ACC112 (cell line): Measurements from ENCODE around the gene TCERG1L.

Experiments
- H2AFZ ChIP-seq: fragments of 200-600 bp; sonication (generic); one replicate; pipeline ENCODE4 v1.6.0; 2017; ENCODE audit warnings: antibody characterized with exemption, low read length; ENCODE audit not compliant: unreplicated experiment
- H3K27ac ChIP-seq: fragments of 200-600 bp; sonication (generic); 2 replicates; pipeline ENCODE4 v1.5.1; 2014; ENCODE audit warnings: low read depth, mild to moderate bottlenecking, antibody characterized with exemption, low read length, moderate library complexity
- H3K27me3 ChIP-seq: fragments of 200-600 bp; sonication (generic); 2 replicates; pipeline ENCODE4 v1.6.1; 2014; ENCODE audit warnings: mild to moderate bottlenecking, antibody characterized with exemption, low read length, moderate library complexity, mixed read lengths; ENCODE audit not compliant: insufficient read depth
- H3K36me3 ChIP-seq: fragments of 200-600 bp; sonication (generic); 2 replicates; pipeline ENCODE4 v1.6.1; 2016; ENCODE audit warnings: mild to moderate bottlenecking, antibody characterized with exemption, low read length, moderate library complexity, mixed read lengths; ENCODE audit not compliant: insufficient read depth
- H3K4me1 ChIP-seq: fragments of 200-600 bp; sonication (generic); one replicate; pipeline ENCODE4 v1.6.1; 2016; ENCODE audit warnings: low read length, mixed read lengths; ENCODE audit not compliant: insufficient read depth, unreplicated experiment, control insufficient read depth
- H3K4me3 ChIP-seq: fragments of 200-600 bp; sonication (generic); 2 replicates; pipeline ENCODE4 v1.5.1; 2014; ENCODE audit warnings: mild to moderate bottlenecking, low read depth, low read length
- H3K79me2 ChIP-seq: fragments of 200-600 bp; sonication (generic); one replicate; pipeline ENCODE4 v1.6.0; 2016; ENCODE audit warnings: low read length; ENCODE audit not compliant: control insufficient read depth, unreplicated experiment, insufficient read depth

The TCERG1L gene

DNA sequence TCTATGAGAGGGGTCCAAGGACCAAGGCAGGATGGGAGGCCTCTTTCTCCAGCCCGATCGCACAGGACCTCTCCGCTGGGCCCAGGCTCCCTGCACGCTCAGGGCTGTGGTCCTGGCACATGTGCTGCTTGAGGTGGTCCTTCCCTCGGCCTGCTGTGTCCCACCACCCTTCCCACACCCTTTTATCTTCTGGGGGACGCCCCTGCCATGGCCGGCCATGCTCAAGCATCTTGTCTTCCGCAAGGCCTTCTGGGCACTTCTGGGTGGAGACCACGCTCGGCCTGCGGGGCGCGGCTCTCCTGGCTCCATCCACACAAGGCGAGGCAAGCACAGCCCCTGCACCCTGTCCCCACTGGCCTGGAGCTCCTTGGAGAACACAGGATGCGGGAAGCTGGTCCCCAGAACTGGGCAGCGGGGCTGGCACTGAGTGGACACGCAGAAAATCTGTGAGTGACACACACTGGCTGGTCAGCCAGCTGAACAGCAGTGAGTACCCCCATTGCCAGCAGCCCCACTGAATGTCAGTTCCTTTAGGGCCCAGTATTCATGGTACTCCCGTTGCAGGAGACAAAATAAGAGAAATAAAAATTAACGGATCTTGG lies 115.9 kb downstream of the TCERG1L start:
- Histone ChIP-seq H3K36me3 (no peaks in the 10 kb centered on the region), H3K27me3 (no peaks in the 10 kb centered on the region), H2AFZ (no peak overlapping the region), H3K4me1 (no peaks in the 10 kb centered on the region), H3K4me3 (no peak overlapping the region), H3K27ac (no peak overlapping the region), H3K79me2 (no peaks in the 10 kb centered on the region)

DNA sequence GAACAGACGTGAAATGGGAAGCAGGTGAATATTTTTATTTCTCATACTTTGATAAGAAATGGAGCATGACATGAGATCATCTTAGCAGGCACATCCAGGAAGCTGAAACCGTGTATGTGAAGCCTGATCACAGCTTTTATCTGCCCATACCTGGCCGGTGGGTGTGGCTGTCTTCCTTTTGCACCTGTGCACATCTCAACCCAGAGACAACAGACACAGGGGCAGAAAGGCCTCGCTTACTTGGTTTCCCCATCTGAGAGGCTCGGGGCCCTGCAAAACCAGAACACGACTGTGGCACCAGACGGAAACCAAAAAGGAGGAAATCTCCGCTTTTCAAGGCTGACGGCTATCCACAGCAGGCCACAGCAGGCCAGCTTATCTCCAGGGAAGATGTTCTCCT lies 116.4 kb downstream of the TCERG1L start:
- Histone ChIP-seq H3K4me3 (no peak overlapping the region), H2AFZ (no peak overlapping the region), H3K36me3 (no peaks in the 10 kb centered on the region), H3K79me2 (no peaks in the 10 kb centered on the region), H3K4me1 (no peaks in the 10 kb centered on the region), H3K27ac (no peak overlapping the region), H3K27me3 (no peaks in the 10 kb centered on the region)

DNA sequence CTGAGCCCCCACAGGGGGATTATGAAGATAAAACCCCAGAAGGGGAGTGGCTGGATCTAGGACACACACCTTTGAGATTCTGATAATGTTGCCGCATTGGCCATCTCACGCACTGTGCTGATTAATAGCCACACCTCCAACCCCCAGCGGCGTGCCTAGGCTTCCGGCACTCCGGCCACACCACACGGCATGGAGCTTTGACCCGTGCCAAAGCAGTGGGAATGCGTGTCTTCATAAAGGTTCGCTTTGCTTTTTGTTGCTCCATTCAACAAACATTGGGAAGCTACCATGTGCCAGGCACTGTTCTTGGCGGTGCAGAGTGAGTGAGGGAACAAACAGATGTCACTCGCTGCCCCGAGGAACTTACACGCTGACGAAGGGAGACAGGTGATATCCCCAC lies 117.6 kb downstream of the TCERG1L start:
- Histone ChIP-seq H3K27me3 (no peaks in the 10 kb centered on the region), H3K79me2 (no peaks in the 10 kb centered on the region), H3K4me1 (no peaks in the 10 kb centered on the region), H3K4me3 (no peak overlapping the region), H3K27ac (no peak overlapping the region), H3K36me3 (no peaks in the 10 kb centered on the region), H2AFZ (no peak overlapping the region)

DNA sequence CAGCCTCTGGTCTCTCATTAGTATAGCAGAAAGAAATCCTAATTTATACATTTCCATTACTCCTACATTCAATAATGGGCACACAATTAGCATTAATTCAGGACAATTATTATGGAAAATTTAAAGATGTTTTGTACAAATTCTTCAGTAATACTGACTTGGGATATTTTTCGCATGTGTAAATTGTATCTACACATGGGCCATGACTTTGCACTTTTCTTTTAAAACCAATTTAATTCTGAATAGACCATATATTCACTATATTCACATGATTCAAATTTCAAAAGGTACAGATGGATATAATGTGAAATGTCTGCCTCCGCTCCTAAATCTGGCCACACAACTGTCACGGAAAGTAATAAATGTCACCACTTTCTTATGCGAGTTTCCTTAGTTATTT lies 123.0 kb downstream of the TCERG1L start:
- no peaks in the 10 kb centered on the region for H3K27me3 ChIP-seq
- no peak overlapping the region for H3K27ac ChIP-seq
- no peak overlapping the region for H2AFZ ChIP-seq
- no peaks in the 10 kb centered on the region for H3K36me3 ChIP-seq
- H3K4me3 ChIP-seq = no peak overlapping the region
- no peaks in the 10 kb centered on the region for H3K79me2 ChIP-seq
- H3K4me1 ChIP-seq = no peaks in the 10 kb centered on the region

DNA sequence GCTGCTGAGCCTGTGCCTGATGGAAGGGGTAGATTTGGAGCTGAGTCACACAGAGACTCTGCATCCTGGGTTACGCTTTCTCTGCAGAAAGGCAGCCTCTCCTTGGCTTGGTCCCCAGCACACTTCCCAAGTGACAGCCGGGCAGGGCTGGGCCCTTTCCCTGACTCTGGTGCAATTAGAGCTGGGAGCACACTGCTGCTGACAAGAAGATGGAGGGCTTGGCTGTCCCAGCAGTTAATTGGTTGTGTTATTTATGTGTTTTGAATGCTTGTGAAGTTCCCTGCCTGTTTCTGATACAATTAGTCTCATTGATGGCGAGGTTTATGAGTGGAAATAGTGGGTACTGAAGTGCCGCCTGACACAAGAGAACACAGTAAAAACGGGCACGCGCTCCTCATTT lies 123.6 kb downstream of the TCERG1L start:
- Histone ChIP-seq H3K27me3 (no peaks in the 10 kb centered on the region), H3K79me2 (no peaks in the 10 kb centered on the region), H3K4me1 (no peaks in the 10 kb centered on the region), H2AFZ (no peak overlapping the region), H3K4me3 (no peak overlapping the region), H3K27ac (no peak overlapping the region), H3K36me3 (no peaks in the 10 kb centered on the region)

DNA sequence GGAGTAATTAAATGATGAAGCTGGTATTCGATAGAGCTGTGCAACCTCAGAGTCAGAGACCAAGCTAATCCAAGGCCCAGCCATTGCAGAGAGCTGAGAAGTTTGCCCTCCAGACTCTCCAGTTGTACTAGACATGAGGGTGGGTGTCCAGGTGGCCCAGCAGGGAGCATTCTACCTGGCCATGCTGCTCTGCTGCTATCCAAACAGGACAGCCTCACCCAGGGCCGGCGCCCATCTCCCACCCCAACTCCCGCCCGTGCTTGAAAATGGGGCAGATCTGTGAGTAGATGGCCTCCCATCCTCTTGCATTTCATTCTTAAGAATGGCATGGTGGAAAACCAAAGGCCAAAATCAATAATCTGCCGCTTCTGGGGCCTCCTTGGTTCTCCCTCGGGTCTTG lies 124.2 kb downstream of the TCERG1L start:
- Histone ChIP-seq H3K4me3 (no peak overlapping the region), H3K79me2 (no peaks in the 10 kb centered on the region), H3K27me3 (no peaks in the 10 kb centered on the region), H2AFZ (no peak overlapping the region), H3K36me3 (no peaks in the 10 kb centered on the region), H3K4me1 (no peaks in the 10 kb centered on the region), H3K27ac (no peak overlapping the region)

DNA sequence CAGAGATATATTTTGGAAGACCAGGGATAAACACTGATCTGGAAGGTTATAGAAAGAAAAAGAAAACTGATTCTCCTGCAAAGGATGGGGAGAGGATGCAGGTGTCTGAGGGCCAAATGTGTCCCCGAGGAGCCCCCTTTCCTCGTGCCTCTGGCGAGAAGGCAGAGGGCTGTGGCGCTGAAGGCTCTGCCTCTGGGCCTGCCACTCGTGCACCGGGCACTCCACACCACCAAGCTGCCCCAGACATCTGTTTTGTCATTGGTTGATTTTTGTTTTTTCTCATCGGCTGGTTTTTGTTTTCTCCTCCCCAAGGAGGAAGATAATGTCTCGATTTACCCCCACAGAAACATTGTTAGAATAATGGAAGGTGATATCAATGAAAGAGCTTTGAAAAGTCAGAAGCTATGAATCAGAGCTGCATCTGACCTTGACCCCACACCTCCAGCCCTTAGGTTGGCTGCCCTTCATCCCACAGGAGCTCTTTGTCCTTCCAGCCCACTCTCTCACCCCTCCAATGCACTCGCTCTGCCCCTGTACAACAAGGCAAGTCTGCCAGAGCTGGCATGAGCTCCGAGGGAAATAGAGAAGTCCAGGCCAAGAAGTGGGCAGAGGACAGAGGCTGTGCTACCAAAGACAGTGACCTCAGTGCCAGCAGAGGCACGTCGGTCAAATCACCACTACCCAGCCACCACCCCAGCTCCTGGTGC lies 124.8 kb downstream of the TCERG1L start:
- no peaks in the 10 kb centered on the region for H3K79me2 ChIP-seq
- H2AFZ ChIP-seq = no peak overlapping the region
- H3K27me3 ChIP-seq = no peaks in the 10 kb centered on the region
- H3K27ac ChIP-seq = no peak overlapping the region
- H3K4me3 ChIP-seq = no peak overlapping the region
- H3K36me3 ChIP-seq = no peaks in the 10 kb centered on the region
- H3K4me1 ChIP-seq = no peaks in the 10 kb centered on the region

DNA sequence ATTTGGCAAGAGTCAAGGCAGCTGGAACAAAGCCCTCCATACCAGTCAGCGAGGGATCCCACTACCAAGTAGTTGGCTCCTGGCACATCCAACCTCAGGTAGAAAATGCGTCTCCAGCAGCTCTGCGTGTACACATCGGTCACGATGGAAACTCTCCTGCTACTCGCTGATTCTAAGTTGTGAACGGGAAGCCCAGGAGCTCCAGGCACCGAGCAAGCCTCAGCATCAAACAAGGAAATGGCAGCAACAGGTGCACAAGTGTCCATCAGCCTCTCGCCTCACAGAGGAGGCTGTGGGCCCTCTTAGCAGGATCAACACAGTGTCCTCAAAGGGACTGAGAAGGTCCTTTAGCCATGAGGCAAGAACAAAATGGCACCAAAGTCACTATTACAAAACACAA lies 127.0 kb downstream of the TCERG1L start:
- no peaks in the 10 kb centered on the region for H3K27me3 ChIP-seq
- no peaks in the 10 kb centered on the region for H3K79me2 ChIP-seq
- no peak overlapping the region for H3K27ac ChIP-seq

DNA sequence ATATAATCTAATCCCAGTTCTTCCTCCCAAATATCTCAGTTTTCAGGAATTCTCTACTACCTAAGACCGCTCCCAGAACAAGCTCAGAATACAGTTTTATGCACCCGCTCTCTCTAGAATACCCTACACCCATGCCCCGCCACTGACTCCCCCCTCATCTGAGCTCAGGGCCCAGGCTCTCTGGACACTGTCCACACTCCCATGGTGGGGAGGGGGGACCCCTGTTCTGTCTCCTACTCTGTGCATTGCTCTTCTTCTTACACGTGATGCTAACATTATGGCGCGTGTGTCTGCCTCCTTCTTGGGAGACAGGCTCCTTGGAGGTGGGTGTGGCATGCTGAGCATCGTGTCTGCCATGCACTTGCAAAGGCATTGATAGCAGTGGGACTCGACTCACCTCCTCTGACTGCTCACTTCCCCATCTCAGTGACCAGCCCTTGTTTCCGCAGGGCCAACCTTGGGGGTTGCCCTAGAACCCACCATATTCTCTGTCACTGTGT lies 127.9 kb downstream of the TCERG1L start:
- no peaks in the 10 kb centered on the region for H3K27me3 ChIP-seq

More for the DNA sequence above, 127.0 kb downstream of the TCERG1L start:
- no peak overlapping the region for H2AFZ ChIP-seq
- H3K4me3 ChIP-seq = no peak overlapping the region
- no peaks in the 10 kb centered on the region for H3K36me3 ChIP-seq
- no peaks in the 10 kb centered on the region for H3K4me1 ChIP-seq

DNA sequence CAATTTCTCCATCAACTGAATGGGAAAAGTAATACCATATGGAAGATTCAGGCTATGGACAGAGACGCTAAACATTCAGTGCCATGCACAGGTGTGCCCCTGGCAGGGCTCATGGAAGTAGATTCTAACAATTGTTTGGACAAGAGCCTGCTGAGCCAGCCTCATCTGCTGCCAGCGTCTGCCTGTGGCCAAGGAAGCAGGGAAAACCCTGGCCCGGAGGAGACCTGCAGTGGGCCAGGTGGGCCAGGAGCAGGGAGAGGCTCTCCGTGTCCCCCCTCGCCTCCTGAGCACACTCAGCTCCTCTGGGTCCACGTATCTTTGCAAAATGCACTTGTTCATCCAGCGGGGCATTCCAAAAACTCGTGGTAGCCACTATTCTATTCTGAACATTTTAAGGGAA lies 130.1 kb downstream of the TCERG1L start:
- H3K4me3 ChIP-seq = no peak overlapping the region
- H3K27me3 ChIP-seq = no peaks in the 10 kb centered on the region
- no peaks in the 10 kb centered on the region for H3K79me2 ChIP-seq
- H3K4me1 ChIP-seq = no peaks in the 10 kb centered on the region
- no peak overlapping the region for H2AFZ ChIP-seq
- no peak overlapping the region for H3K27ac ChIP-seq
- H3K36me3 ChIP-seq = no peaks in the 10 kb centered on the region

More for the DNA sequence above, 127.9 kb downstream of the TCERG1L start:
- Histone ChIP-seq H3K27ac (no peak overlapping the region), H3K79me2 (no peaks in the 10 kb centered on the region), H3K36me3 (no peaks in the 10 kb centered on the region), H3K4me3 (no peak overlapping the region), H2AFZ (no peak overlapping the region), H3K4me1 (no peaks in the 10 kb centered on the region)

DNA sequence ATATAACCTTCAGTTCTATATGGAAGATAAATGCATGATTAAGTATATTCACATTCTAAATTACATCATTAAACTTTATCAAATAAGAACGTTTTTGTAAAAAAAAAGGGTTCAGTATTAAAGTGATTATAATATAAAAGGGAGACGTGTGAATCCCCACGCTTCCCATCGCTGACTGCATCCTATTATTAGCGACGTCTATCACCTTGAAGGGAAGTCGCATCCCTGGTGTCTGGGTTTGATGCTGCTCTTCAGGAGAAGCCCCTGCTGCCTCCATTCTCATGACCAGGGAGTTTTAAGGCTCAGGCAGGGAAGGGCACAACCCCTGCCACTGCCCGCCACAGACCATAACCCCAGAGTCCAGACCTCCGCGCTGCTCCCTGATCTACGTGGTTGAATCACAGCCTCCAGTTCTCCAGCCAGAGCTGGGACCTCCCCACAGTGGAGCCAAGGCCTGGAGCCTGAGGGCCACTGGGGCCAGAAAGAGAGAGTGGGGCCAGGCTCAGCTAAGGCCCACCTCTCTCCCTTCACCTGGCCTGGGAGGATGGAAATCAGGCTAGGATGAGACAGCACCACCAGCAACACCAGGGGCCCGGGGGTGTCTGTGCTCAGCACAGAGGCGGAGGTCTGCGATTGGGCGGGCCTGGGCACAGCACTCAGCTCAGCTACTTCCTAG lies 130.6 kb downstream of the TCERG1L start:
- Histone ChIP-seq H3K27ac (no peak overlapping the region), H3K36me3 (no peaks in the 10 kb centered on the region), H3K4me1 (no peaks in the 10 kb centered on the region)

More for the DNA sequence above, 130.6 kb downstream of the TCERG1L start:
- Histone ChIP-seq H3K27me3 (no peaks in the 10 kb centered on the region), H3K4me3 (no peak overlapping the region), H2AFZ (no peak overlapping the region), H3K79me2 (no peaks in the 10 kb centered on the region)
